Heart left ventricle (tissue), 13 donors: ENCODE results near the gene ACOXL.

Experiments
- CTCF ChIP-seq, 12 donors: fragments of 200-600 bp; sonication (generic) in 4 of 12; IDR thresholded peaks; one replicate each; pipeline versions ENCODE4 v1.5.0 to v1.8.0; 2018 to 2022; ENCODE audit warnings: antibody characterized with exemption in 12 of 12, mild to moderate bottlenecking in 5 of 12
- POLR2A ChIP-seq, 2 donors: fragments of 450-650 bp; IDR thresholded peaks; one replicate each; pipeline ENCODE4 v1.6.1; 2017; ENCODE audit warnings: antibody characterized with exemption in 2 of 2, mild to moderate bottlenecking in 2 of 2, moderate library complexity in 2 of 2
- donor health status: ischemic (EF 13 %, LVEDD 7.1; RV severe dilation, severe dysfunction).
- donor health status: DM: no; HTN: yes; CAD: no.
- donor health status: DM: no; HTN: no; CAD: no.
- donor health status: ischemic (EF 25% LVEDD 6.9; RV normal size, moderate dysfunction).
- donor health status: ischemic (EF 25% LVEDD 5.7; RV mildly dilated, moderate dysfunction).
- donor health status: ischemic (EF 35%, LVEDD 5.7; RV mildly dilated, moderate dysfunction).
- donor health status: nonischemic (EF 11% LVEDD 7.7; RV severe dilation, severe dysfunction).
- donor health status: DM: yes; HTN: yes; CAD: no.
- donor health status: PGD.
- donor health status: ischemic (EF 29% LVEDD 5.4; RV normal size, mild dysfunction).
- donor health status: nonischemic (EF 23%, LVEDD 6.1; RV moderate dilation, normal function).

- TF ChIP-seq POLR2A (IDR thresholded peaks at IDR 0.05) (no peak), CTCF (IDR thresholded peaks at IDR 0.05) (no peak)
These were observed 287.0 kb downstream of the ACOXL start for GRCh38 chr2:111019381-111019780.
